Prostate gland (tissue), 2 donors: ENCODE data around the gene RNF6.

ENCODE experiments used
- POLR2A ChIP-seq: fragments of 450-650 bp; IDR thresholded peaks from one replicate; pipeline ENCODE4 v1.6.1; 2016; ENCODE audit warnings: antibody characterized with exemption, mild to moderate bottlenecking
- TF ChIP-seq, protein P1 (sequence below), 4 experiments: fragments of 200-600 bp in 2 of 4; fragments of 450-650 bp in 2 of 4; sonication (generic) in 2 of 4; IDR thresholded peaks; 1 replicate in 3 of 4; 2 replicates in 1 of 4; pipeline ENCODE4 v1.5.1; 2016 to 2019; ENCODE audit warnings: antibody characterized with exemption in 4 of 4, mild to moderate bottlenecking in 2 of 4, moderate library complexity in 2 of 4

DNA sequence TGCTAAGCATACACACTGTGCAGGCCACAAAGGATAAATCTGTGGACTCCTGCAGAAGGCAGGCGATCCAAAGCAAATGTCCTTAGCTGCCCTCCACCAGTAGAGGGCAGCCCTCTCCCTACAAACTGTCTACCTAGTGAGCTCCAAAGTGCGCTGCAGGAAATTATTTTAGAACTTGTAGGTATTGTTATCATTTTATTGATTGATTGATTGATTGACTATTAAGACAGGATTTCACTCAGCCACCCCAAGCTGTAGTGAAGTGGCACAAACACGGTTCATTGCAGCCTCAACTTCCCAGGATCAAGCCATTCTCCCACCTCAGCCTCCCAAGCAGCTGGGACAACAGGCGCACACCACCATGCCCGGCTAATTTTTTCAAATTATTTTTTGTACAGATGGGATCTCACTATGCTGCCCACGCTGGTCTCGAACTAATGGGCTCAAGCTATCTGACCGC, 37.3 kb downstream of the RNF6 start:
- no peak for TF ChIP-seq POLR2A
- TF ChIP-seq, protein P1, sequence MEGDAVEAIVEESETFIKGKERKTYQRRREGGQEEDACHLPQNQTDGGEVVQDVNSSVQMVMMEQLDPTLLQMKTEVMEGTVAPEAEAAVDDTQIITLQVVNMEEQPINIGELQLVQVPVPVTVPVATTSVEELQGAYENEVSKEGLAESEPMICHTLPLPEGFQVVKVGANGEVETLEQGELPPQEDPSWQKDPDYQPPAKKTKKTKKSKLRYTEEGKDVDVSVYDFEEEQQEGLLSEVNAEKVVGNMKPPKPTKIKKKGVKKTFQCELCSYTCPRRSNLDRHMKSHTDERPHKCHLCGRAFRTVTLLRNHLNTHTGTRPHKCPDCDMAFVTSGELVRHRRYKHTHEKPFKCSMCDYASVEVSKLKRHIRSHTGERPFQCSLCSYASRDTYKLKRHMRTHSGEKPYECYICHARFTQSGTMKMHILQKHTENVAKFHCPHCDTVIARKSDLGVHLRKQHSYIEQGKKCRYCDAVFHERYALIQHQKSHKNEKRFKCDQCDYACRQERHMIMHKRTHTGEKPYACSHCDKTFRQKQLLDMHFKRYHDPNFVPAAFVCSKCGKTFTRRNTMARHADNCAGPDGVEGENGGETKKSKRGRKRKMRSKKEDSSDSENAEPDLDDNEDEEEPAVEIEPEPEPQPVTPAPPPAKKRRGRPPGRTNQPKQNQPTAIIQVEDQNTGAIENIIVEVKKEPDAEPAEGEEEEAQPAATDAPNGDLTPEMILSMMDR (IDR thresholded peaks at IDR 0.05): peak; percentile 55 to 84 (median 84)
